Activated CD4-positive, alpha-beta T cell treated with anti-CD3 and anti-CD28 coated beads, Interleukin-10, Interleukin-2, amounts not matched to agents 100 ng/mL and 50 ng/mL, durations not matched to agents 16 hours and 8 hours (primary cell): ENCODE measurements around the gene UBE2L5.

Source experiments
- DNase-seq: peaks from one replicate; pipeline ENCODE4 v3.0.0-alpha.2; 2020

The UBE2L5 gene

GRCh38 chr13:30422054-30422839, at the start of gene UBE2L5:
UBE2L5 (plus strand) TSS chr13:30422493; CDS start chr13:30427991, 5,498 bp downstream.
- DNase-seq = peak; percentile 82

GRCh38 chr13:30373727-30374126, 48.6 kb upstream of the UBE2L5 start:
- peak; percentile 53 for DNase-seq

- DNase-seq = no peak
These were observed 46.9 kb upstream of the UBE2L5 start for GRCh38 chr13:30375265-30375835.

GRCh38 chr13:30376426-30377311, 45.6 kb upstream of the UBE2L5 start:
- peak; percentile 90 for DNase-seq

- no peak for DNase-seq
These were observed 45.0 kb upstream of the UBE2L5 start for GRCh38 chr13:30377312-30377685.

GRCh38 chr13:30378191-30378590, 44.1 kb upstream of the UBE2L5 start:
- no peak for DNase-seq

GRCh38 chr13:30381049-30381448, 41.2 kb upstream of the UBE2L5 start:
- no peak for DNase-seq

- no peak for DNase-seq
These were observed 39.3 kb upstream of the UBE2L5 start for GRCh38 chr13:30382836-30383525.

GRCh38 chr13:30388406-30389283, 33.6 kb upstream of the UBE2L5 start:
- DNase-seq = no peak

GRCh38 chr13:30391956-30392680, 30.2 kb upstream of the UBE2L5 start:
- no peak for DNase-seq

- no peak for DNase-seq
These were observed 29.6 kb upstream of the UBE2L5 start for GRCh38 chr13:30392681-30393045.

GRCh38 chr13:30394751-30395191, 27.5 kb upstream of the UBE2L5 start:
- peak; percentile 69 for DNase-seq

GRCh38 chr13:30395192-30396158, 26.8 kb upstream of the UBE2L5 start:
- peak; percentile 76 for DNase-seq

- no peak for DNase-seq
These were observed 25.7 kb upstream of the UBE2L5 start for GRCh38 chr13:30396434-30397075.

- DNase-seq = no peak
These were observed 23.7 kb upstream of the UBE2L5 start for GRCh38 chr13:30398601-30399072.

- no peak for DNase-seq
These were observed 21.9 kb upstream of the UBE2L5 start for GRCh38 chr13:30400376-30400775.

GRCh38 chr13:30401347-30401746, 20.9 kb upstream of the UBE2L5 start:
- no peak for DNase-seq

- DNase-seq = no peak
These were observed 18.8 kb upstream of the UBE2L5 start for GRCh38 chr13:30403456-30403855.

GRCh38 chr13:30404207-30404606, 18.1 kb upstream of the UBE2L5 start:
- DNase-seq = no peak
